AG04449 (cell line): Measurements from ENCODE around the gene C1QTNF12.
A peak's percentile ranks its signal among the peaks of the same experiment; 100 is the strongest.

ENCODE experiments used
- CTCF ChIA-PET: fragments of 350-600 bp; formaldehyde crosslinking; extraction: SDS; loops from one replicate; lab custom pipeline; 2021; ENCODE audit warnings: antibody characterized with exemption; lab: Yijun Ruan, JAX
- POLR2A ChIA-PET: fragments of 400-600, 350-600 bp; formaldehyde crosslinking; extraction: SDS; loops from one replicate; lab custom pipeline; 2020; ENCODE audit warnings: antibody characterized with exemption, inconsistent platforms; lab: Yijun Ruan, JAX
- DNase-seq: peaks from one replicate; pipeline ENCODE4 v3.0.0-alpha.2; 2010; ENCODE audit warnings: low read depth, low spot score
- H3K4me3 ChIP-seq: 2 replicates; pipeline ENCODE4 v1.5.1; 2011; ENCODE audit warnings: low read depth, mild to moderate bottlenecking, control low read depth, low read length
- CTCF ChIP-seq: IDR thresholded peaks from one replicate; pipeline ENCODE4 v1.5.1; 2011; ENCODE audit warnings: mild to moderate bottlenecking, moderate library complexity, low read length, control low read depth, inconsistent platforms; ENCODE audit not compliant: insufficient read depth; ENCODE audit errors: missing control alignments

C1QTNF12 gene

GRCh38 chr1:1211541-1212441 lies 34.7 kb downstream of the C1QTNF12 start:
- H3K4me3 ChIP-seq: no peak overlapping the region
- no peak for DNase-seq
- POLR2A ChIA-PET: no interaction called here
- TF ChIP-seq CTCF: no peak
- CTCF ChIA-PET: interaction anchor here (0.5 to 1.3 kb wide), 2 partner anchors 17 to 89 kb away, joined by 3 read pairs; no protein-coding TSS in a partner anchor

GRCh38 chr1:1210726-1211540 lies 35.6 kb downstream of the C1QTNF12 start:
- DNase-seq: no peak
- ChIA-PET CTCF (interaction anchor here (1.7 kb wide), 1 partner anchor 89 kb away, joined by 6 read pairs; no protein-coding TSS in a partner anchor), POLR2A (no interaction called here)
- no peak overlapping the region for H3K4me3 ChIP-seq
- no peak for TF ChIP-seq CTCF

GRCh38 chr1:1208713-1209433 lies 37.6 kb downstream of the C1QTNF12 start:
- ChIA-PET POLR2A (no interaction called here), CTCF (interaction anchor here (0.7 to 1.7 kb wide), 2 partner anchors 87 to 176 kb away, joined by 3 to 6 read pairs; no protein-coding TSS in a partner anchor)
- no peak for DNase-seq
- peak overlapping the region; percentile 42 for H3K4me3 ChIP-seq
- no peak for TF ChIP-seq CTCF

- DNase-seq: no peak
- POLR2A ChIA-PET: no interaction called here
- CTCF ChIA-PET: interaction anchor here (0.6 to 1.6 kb wide), 2 partner anchors 20 to 85 kb away, joined by 3 to 4 read pairs; no protein-coding TSS in a partner anchor
- TF ChIP-seq CTCF: no peak
- no peak overlapping the region for H3K4me3 ChIP-seq
Observed at GRCh38 chr1:1207571-1207892, 39.0 kb downstream of the C1QTNF12 start.

GRCh38 chr1:1206966-1207531 lies 39.5 kb downstream of the C1QTNF12 start:
- CTCF ChIA-PET: interaction anchor here (0.6 to 1.6 kb wide), 2 partner anchors 19 to 84 kb away, joined by 3 to 4 read pairs; no protein-coding TSS in a partner anchor
- no peak overlapping the region for H3K4me3 ChIP-seq
- POLR2A ChIA-PET: no interaction called here
- DNase-seq: no peak
- TF ChIP-seq CTCF: no peak
